Superior temporal gyrus (tissue), 1 donor: Measurements from ENCODE around the gene SLC35A3.
"Not testable (repeated sequence)": the region's sequence is repeated elsewhere in the genome, so short reads cannot be mapped to it uniquely, and the experiment has no call there.

Source experiments
- DNase-seq: peaks from one replicate; pipeline ENCODE4 v3.0.0-alpha.2; 2016; ENCODE audit errors: extremely low spot score

The SLC35A3 gene

DNA sequence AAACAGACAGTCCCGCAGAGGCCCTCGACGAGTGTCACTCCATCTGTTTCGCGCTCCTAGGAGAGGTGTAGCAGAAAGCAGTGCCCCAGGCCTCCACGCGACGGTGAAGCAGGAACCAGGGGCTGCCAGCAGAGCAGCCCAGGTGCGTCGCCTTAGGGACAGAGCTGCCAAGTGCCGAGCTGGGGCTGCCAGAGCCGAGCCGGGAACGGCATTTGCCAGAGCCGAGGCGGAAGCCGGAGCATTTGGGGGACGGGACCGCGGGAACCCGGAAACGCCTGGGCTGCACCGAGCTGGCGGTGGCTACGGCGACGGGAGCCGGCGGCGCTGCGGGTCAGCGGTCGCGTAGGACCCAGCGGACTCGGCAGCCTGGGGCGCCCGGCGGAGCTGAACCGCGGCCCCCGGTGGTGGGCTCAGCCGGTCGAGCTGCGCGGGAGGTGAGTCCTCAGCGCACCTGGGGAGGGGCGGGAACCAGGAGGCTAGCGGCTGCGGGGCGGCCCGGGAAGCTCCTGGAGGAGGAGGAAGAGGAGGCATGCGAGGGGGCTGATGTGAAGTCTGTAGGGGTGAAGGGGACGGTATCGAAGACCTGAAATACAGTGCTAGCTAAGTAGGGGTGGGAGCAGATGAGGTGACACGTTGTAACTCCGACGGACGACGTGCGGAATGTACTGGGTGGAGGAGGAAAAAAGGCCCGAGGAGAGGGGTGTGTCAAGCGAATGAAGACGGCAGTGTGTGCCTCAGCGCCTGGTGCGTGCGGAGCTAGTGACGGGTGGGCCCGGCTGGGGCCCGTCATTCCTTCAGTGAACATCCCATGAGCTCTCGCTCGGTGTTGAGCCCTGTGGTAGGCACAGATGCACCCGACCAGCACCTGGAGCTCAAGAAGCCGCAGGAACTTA lies at the start of gene SLC35A3:
Gene SLC35A3, plus strand, starts transcription at position 268 of the 893 bp plus-strand sequence. CDS start 23,559 bp downstream, outside the sequence.
- DNase-seq = peak; percentile 80

- no peak for DNase-seq
These were observed 35.0 kb upstream of the SLC35A3 start for GRCh38 chr1:99934801-99935200.

- no peak for DNase-seq
These were observed 34.3 kb upstream of the SLC35A3 start for GRCh38 chr1:99935534-99935933.

DNA sequence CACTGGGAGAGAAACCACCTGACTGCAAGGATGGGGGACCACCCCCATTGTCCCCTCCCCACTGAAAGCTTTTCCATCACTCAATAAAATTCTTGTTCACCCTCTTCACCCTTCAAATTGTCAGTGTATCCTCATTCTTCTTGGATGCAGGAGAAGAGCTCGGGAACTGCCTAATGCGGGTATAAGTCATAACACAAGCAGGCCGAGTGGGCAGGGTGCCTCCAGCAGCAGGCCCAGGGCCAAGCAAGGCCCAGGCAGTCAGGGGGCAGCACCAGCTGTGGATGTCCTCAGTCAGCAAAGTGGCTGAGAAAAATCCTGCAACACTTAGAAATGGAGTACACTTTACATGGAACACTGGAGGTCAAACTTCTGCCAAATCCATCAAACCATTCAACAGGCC lies 33.7 kb upstream of the SLC35A3 start:
- no peak for DNase-seq

DNA sequence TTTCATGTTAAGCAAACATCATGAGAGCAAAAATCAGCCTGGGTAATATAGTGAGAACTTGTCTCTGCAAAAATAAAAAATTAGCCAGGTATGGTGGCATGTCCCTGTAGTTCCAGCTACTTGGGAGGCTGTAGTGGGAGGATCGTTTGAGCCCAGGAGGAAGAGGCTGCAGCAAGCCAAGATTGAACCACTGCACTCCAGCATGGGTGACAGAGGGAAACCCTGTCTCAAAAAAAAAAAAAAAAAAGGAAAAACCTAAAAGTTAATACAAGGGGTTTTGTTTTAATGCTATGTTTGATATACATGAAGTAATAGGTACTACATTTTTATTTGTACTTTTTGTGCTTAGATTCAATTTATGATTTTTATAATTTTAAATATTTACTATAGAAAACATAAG lies 27.1 kb upstream of the SLC35A3 start:
- DNase-seq = no peak

GRCh38 chr1:99943223-99943794 lies 26.5 kb upstream of the SLC35A3 start:
- DNase-seq = no peak

- no peak for DNase-seq
These were observed 25.6 kb upstream of the SLC35A3 start for GRCh38 chr1:99944192-99944591.

DNA sequence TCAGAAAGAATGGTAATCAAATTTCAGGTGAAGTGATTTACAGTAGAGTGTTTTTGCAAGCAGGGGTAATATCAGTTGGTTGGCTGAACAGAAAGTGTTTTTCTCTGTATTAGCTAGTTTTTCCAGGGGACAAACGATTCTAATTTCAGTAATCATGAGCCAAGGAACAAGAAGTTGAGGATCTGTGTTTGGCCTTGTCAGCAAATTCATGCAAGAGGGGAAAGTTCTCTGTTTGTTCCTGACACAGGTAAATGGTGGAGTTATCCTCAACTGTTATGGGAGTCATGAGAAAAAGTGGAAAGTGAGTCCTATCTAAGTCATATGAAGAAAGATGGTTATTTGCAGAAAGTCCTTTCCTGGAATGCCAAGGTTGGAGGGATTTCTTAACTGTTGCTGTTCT lies 24.6 kb upstream of the SLC35A3 start:
- DNase-seq = no peak

DNA sequence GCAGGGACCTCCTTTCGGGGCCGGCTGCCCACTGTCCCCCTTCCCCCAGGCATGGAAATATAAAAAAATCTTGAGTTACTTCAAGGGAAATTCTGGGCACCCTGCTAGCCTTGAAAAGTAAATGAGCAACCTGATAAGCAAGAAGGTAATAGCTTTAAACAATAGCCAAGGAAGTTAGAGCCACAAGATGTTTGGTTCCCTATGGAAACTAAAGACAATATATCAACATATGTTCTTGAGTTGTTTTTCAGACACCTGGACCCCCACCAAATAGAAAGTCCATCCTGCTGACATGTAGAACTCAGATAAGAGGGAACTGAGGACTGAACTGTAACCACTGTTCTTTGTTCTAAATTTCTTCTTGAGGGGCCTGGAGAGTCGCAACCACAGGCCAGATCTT lies 19.3 kb upstream of the SLC35A3 start:
- no peak for DNase-seq

DNA sequence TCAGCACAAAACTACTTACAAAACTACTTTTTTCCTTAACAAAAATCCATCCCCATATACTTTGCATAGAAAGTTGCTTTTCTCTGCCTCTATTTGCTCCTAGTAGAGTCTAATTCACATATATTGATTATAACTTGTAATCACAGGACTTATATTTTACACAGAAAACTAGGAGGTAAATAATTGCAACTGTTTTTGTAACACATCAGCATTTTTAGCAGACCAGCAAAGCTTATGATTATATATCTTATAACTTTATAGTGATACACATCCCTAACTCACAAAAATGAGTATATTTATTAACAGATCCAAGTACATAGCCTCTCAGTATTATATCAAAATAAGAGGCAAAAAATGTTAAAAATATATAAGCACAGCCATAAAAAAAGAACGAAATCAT lies 17.3 kb upstream of the SLC35A3 start:
- DNase-seq = no peak

GRCh38 chr1:99955375-99955774 lies 14.4 kb upstream of the SLC35A3 start:
- no peak for DNase-seq

DNA sequence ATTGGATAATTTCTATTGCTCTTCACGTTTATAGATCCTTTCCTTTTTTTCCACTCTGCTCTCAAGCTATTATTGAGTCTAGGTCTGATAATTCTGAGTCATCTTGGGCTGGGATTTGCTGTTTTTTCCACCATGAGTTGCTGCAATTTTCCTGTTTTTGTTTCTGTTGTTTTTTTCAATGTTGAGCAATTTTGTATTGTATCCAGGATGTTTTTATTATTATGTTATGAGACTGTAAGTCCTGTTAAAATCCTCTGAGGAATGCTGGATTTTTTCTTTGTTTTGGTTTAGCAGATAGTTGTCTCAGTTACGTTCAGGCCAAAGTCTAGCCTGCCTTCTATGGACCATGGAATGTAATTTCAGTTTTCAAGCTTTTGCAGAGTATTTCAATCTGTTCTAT lies 13.0 kb upstream of the SLC35A3 start:
- DNase-seq = no peak

DNA sequence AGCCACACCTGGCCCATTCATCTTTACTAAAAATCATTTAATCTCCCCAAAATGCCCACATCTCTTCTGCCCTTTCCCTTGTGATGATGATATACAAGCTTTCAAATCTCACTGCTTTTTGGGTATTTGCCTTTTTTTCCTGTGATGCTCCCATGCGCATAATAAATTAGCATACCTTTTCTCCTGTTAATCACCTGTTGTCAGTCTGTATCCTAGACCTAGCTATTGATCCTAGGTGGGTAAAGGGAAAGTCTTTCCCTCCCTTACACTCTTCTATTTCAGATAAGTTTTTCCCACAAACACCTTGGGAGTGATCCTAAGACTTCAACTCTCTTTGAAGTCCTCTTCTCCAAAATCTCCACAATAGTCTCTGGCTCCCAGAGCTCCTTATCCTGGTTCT lies 12.0 kb upstream of the SLC35A3 start:
- no peak for DNase-seq

DNA sequence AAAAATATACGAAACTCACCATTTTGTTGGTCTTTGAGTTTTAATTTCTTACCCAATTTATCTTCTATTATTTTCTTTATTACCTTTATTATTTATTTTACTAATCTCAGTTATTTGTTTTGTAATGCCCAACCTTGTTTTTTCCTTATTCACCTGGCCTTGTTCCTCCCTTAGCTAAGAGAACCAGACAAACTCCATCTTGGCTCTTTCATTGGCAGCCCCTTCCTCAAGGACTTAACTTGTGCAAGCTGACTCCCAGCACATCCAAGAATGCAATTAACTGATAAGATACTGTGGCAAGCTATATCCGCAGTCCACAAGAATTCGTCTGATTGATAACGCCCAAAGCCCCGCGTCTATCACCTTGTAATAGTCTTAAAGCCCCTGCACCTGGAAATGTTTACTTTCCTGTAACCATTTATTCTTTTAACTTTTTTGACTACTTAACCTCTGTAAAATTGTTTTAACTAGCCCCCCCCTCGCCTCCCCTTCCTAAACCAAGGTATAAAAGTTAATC lies 10.5 kb upstream of the SLC35A3 start:
- DNase-seq = not testable (repeated sequence)

GRCh38 chr1:99960260-99960659 lies 9.5 kb upstream of the SLC35A3 start:
- not testable (repeated sequence) for DNase-seq

- no peak for DNase-seq
These were observed 6.6 kb upstream of the SLC35A3 start for GRCh38 chr1:99963041-99963795.

DNA sequence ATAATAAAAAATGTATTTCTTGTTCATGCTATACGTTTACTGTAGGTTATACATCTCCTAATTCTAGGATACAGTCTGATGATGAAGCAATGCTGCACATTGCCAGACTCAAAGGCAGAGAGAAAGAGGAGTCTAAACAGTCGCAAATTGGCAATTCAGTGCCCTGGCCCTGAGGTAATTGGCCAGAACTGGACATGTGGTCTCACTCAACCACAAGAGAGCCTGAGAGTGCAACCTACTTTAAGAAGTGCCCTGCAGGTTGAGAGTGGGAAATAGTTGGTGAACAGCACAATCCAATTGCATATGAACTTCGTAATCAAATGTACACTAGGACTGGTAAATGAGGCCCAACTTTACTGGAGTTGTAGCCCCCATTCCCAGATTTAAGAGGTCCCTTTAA lies 5.0 kb upstream of the SLC35A3 start:
- DNase-seq = no peak

DNA sequence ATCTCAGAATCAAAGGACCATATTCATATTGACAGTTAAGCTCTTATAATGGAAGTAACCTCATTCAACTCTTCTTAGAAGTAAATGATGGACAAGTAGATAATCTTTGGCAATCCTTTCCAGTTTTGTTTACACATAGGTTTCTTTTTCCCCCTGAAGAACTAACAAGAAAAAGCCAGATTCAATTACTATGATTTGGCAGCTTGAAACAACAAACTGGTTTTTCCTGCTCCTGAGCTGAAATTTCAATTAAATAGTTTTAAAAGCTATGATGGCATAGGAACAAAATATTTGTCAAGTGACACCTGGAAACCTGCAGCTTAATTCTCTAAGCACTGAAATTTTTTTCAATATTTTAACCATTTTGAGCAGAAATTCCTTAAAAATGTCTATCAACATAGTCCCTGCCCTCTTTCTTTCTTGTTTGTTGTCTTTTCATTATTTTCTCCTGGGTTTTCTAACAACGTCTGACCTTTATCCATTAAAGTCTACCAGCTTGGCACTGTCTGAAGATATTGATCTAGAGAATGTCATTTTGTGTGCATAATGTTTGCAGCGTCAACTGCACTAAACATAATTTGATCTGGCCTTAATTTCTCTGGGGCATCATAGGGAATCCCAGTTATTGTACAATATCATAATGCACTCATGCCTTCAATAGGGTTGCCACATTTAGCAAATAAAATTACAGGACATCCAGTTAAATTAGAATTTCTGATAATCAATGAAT lies 4.0 kb upstream of the SLC35A3 start:
- DNase-seq = no peak

GRCh38 chr1:99968214-99968613 lies 1.6 kb upstream of the SLC35A3 start:
- DNase-seq = no peak

DNA sequence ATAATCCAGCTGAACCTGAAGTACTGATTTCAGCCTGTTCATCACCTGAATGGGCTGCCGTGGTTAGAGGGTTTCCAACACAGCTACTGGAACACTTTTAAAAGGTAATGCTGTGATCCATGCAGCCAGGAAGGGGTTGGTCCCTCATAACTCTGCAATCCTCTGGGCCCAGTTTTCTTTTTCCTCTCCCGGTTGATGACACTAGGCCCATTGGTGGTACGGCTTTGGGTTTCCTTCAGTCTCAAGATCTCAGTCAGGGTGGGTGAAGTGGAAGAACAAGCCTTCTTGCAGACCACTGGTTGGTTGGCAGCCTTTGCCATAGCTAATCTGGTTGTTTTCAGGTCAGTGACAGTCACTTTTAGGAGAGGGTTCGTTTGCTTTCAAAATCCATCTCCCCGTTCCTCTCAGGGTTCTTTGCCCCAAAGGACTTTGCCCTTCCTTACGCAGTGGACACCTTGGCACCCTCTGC lies 502 bp upstream of the SLC35A3 start:
- DNase-seq = no peak

GRCh38 chr1:99970713-99971255 lies 988 bp downstream of the SLC35A3 start:
- DNase-seq = peak; percentile 20
